H1 (cell line): Measurements from ENCODE around the gene ZNF689. TPM values are rescaled to one million over a fixed set of nuclear protein-coding genes. Genes with fewer than 3 reads are reported as not detected.

ENCODE experiments used
- ATF3 ChIP-seq: IDR thresholded peaks from 2 replicates; pipeline ENCODE4 v1.6.1; 2011; ENCODE audit warnings: low read depth, mild to moderate bottlenecking, low read length; ENCODE audit not compliant: insufficient read depth
- CHD7 ChIP-seq: fragments of 300-600 bp; sonication (generic); IDR thresholded peaks from 2 replicates; pipeline ENCODE4 v1.7.1; 2012; ENCODE audit warnings: low read length, moderate library complexity, mild to moderate bottlenecking, inconsistent platforms; ENCODE audit not compliant: insufficient replicate concordance
- CTCF ChIP-seq, 3 experiments: IDR thresholded peaks; 1 replicate in 2 of 3; 2 replicates in 1 of 3; pipeline versions ENCODE4 v1.5.1 to v1.6.1; 2011; ENCODE audit warnings: low read length in 3 of 3, mild to moderate bottlenecking in 3 of 3, inconsistent platforms in 2 of 3, low read depth in 1 of 3, moderate library complexity in 1 of 3; ENCODE audit not compliant: insufficient read depth in 1 of 3; ENCODE audit errors: control extremely low read depth in 1 of 3
- HDAC2 ChIP-seq, 2 experiments: fragments of 300-600 bp in 1 of 2; sonication (generic) in 1 of 2; IDR thresholded peaks; 2 replicates each; pipeline ENCODE4 v1.6.1; 2011 to 2012; ENCODE audit warnings: low read depth in 2 of 2, low read length in 2 of 2, mild to moderate bottlenecking in 2 of 2, moderate library complexity in 2 of 2, borderline replicate concordance in 1 of 2, inconsistent platforms in 1 of 2
- KDM1A ChIP-seq: fragments of 200-600, 300-600 bp; sonication (generic); IDR thresholded peaks from 2 replicates; pipeline ENCODE4 v1.7.1; 2016; ENCODE audit warnings: mild to moderate bottlenecking, low read length, borderline replicate concordance
- SP1 ChIP-seq: IDR thresholded peaks from 2 replicates; pipeline ENCODE4 v1.6.1; 2011; ENCODE audit warnings: low read depth, low read length
- polyA plus RNA-seq, 7 experiments: library from polyadenylated mRNA; depleted of rRNA in 3 of 7; stranded (reverse) in 5 of 7; unstranded in 2 of 7; fragments of >200 nt in 5 of 7; fragments of 200-250 nt in 2 of 7; gene quantifications; 1 replicate in 5 of 7; 2 replicates in 1 of 7; 4 replicates in 1 of 7; pipeline versions ENCODE4 v1.2.1 to v1.2.3, GENCODE V29; 2011 to 2013; ENCODE audit warnings: missing spikeins in 2 of 7, mixed read lengths in 2 of 7
- total RNA-seq: library from RNA; stranded (reverse); fragmentation: NEBNext Ultra II Directional; extraction: Animal tissue kit (Norgen Biotek cat#: 25700); gene quantifications from 2 replicates; pipeline ENCODE4 v1.2.1, GENCODE V29; 2021

The ZNF689 gene
- total and polyA plus RNA-seq, 2 of the 8 experiments (the other 6 are each of a cell fraction or from before 2014, with no cell fraction given): 14.3 to 15.3 TPM

DNA sequence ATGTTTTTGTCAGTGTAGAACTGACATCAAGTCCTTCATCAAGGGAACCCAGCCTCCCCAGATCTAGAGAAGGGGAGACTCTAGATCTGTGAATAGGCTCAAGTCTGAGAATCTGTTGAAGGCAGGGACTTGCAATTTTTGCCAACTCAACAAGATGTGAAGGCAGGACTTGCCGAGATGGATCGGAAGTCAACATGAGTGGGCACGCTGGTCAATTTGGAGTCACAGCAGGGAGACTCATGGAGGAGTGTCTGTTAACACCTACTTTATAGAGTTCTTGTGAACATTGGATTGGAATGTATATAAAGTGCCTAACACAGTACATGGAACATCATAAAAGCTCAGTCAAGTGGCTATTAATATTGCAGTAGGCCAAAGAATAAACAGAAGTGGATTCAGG, 10.0 kb downstream of the ZNF689 start (continued):
- TF ChIP-seq CTCF (IDR thresholded peaks at IDR 0.05; ENCODE audit: control extremely low read depth in 1 of 3, insufficient read depth in 1 of 3, low read depth in 1 of 3, low read length in 3 of 3) (no peak), SP1 (no peak), KDM1A (no peak), HDAC2 (IDR thresholded peaks at IDR 0.05; ENCODE audit: borderline replicate concordance in 1 of 2, low read depth in 2 of 2, low read length in 2 of 2) (no peak), ATF3 (no peak), CHD7 (no peak)
- TF ChIP-seq, all 59 proteins: peak for 0
